DMS79 (cell line): ENCODE measurements around the gene CLEC3B.
"Not testable (repeated sequence)": the region's sequence is repeated elsewhere in the genome, so short reads cannot be mapped to it uniquely, and the experiment has no call there.

Experiments used
- DNase-seq: peaks from one replicate; lab custom pipeline; 2025; lab: John Stamatoyannopoulos, UW

The CLEC3B gene

DNA sequence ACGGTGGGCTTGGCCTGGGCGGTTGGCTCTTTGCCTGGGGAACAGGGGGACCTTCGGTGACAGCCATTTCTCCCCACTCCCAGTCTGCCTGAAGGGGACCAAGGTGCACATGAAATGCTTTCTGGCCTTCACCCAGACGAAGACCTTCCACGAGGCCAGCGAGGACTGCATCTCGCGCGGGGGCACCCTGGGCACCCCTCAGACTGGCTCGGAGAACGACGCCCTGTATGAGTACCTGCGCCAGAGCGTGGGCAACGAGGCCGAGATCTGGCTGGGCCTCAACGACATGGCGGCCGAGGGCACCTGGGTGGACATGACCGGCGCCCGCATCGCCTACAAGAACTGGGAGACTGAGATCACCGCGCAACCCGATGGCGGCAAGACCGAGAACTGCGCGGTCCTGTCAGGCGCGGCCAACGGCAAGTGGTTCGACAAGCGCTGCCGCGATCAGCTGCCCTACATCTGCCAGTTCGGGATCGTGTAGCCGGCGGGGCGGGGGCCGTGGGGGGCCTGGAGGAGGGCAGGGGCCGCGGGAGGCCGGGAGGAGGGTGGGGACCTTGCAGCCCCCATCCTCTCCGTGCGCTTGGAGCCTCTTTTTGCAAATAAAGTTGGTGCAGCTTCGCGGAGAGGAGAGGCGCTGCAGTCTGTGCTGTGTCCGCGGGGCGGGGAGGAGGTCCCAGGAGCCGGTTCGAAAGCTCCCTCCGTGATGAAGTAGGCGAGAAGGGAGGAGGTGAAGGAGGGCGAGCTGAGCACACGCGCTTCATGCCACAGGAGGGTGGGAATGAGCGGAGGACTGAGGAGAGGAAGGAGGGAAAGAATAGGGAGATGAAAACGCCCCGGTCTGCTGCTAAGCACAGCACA is 9.6 kb downstream of the CLEC3B start:
- DNase-seq, result no peak

GRCh38 chr3:45037720-45038455 is 11.8 kb downstream of the CLEC3B start:
- peak; percentile 56 for DNase-seq

DNA sequence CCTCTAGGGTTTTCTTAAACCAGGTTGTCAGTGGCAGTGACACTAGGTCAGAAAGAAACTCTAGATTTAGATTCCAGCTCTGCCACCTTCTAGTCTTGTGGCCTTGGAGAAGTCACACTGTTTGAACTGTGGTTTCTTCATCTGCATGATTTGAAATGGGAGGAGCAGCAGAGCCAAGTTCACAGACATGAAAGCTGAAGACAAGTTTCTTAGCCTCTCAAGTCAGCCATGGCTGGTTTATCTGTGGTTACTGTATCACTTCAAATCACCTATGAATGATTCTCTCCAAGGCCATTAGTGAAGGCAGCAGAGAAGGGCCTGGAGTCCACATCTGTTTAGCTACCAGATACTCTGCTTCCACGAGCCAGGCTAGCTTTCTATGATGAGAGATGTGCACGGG is 15.6 kb downstream of the CLEC3B start:
- no peak for DNase-seq

GRCh38 chr3:45042162-45042561 is 16.1 kb downstream of the CLEC3B start:
- no peak for DNase-seq

DNA sequence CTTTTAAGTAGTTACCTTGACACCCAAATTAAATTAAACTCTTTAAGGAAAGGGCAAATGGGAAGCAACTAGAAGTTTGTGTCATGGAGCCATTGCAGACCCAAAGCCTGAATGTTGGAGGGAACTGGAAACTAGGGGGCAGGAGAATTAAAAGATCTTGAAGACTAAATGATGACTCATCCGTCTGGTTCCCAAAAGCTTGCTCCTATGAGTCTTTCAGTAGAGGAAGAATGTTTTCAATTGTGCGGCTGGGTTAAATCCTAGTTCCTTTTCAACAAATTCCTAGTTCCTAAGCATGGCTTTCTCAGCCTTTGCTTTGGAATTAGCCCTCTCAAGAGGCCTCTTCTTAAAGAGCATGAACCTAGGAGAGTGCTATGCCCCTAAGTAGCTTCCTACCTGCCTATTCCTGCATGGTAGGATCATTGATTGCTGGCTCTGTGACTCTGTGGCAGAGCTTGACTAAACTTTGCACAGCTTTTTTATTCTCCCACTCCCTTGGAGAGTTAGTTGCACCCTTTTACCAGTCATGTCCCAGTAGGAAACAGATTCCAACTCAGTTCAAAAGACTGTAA is 17.7 kb downstream of the CLEC3B start:
- DNase-seq, result no peak

- no peak for DNase-seq
Measured at GRCh38 chr3:45048244-45048643, 22.1 kb downstream of the CLEC3B start.

DNA sequence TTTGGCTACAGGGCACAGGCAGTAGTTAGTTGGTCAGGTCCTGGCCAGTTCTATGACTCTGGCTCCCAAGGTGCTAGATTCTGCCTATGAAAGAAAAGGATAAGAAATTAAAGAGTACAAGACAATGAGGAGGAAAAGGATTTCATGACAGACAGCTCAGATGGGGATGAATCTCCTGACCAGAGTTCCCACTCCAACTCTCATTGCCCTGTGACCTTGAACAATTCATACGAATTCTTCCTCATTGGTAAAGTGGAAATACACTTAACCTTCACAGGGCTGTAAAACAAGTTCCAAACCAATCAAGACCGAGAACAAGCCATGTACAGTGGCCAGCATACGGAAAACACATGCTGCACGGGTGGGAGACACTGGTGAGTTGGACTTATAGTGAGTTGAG is 23.7 kb downstream of the CLEC3B start:
- no peak for DNase-seq

- no peak for DNase-seq
Measured at GRCh38 chr3:45051685-45052084, 25.6 kb downstream of the CLEC3B start.

GRCh38 chr3:45053805-45054195 is 27.7 kb downstream of the CLEC3B start:
- DNase-seq, result not testable (repeated sequence)

DNA sequence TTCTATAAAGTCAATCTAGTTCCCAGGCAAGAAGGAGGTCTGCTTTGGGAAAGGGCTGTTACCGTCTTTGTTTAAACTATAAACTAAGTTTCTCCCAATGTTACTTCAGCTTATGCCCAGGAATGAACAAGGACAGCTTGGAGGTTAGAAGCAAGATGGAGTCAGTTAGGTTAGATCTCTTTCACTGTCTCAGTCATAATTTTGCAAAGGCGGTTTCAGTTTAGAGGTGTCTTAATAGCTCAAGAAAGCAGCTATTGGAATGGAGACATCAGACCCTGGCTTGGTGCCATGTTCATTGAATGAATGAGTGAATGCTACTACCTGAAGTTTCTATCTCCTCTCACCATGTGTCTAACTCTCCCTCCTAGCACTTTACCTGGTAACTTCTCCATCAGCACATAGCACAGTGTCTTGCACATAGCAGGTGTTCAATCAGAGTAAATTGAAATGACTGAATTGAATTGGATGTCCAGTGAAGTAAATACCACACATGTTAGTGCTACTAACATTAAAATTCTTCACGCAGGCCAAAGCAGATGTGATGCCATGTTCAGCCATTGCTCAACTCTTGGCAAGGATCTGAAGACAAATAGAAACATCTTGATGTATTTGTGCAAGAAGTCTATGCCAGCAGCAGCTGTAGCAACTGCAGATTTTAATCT is 28.2 kb downstream of the CLEC3B start:
- DNase-seq, result no peak

DNA sequence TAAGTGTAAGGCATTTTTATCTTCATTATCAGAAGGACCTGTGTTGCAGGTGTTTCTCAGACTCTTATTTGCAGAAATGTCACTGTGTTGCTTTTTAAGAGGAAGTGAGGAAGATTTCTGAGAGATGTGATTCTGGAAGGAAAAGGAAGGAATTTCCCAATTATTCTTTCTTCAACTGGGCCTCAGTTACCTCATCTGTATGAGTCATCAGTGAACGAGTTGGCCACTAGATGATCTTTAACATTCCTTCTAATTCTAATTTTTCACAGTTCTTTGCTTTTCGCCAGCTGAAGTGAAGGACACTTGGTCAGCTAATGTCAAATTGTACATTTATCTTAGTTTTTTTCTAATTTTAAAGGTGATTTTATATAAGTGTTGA is 28.9 kb downstream of the CLEC3B start:
- DNase-seq, result no peak

- DNase-seq, result no peak
Measured at GRCh38 chr3:45055411-45056143, 29.5 kb downstream of the CLEC3B start.

GRCh38 chr3:45056608-45057301 is 30.7 kb downstream of the CLEC3B start:
- no peak for DNase-seq

GRCh38 chr3:45057557-45057956 is 31.5 kb downstream of the CLEC3B start:
- DNase-seq, result no peak

DNA sequence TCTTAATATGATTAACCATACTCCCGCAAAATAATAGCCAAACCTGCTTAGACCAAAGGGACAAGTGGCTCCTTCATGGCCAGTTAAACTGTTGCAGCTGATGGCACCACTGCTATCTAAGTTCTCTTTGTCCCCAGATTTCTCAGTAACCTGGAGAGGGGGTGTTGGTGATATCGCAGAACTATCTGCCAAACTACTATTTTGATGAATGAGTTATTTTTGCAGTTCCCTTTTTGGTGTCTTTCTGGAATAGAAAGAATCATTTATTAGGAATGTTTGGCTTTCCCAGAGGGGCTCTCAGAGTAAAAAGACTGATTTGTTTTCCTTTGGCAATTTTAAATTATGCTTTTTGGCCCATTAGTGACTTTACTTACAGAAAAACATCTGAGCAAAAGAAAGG is 33.0 kb downstream of the CLEC3B start:
- DNase-seq, result no peak

- DNase-seq, result no peak
Measured at GRCh38 chr3:45060165-45060892, 34.2 kb downstream of the CLEC3B start.

GRCh38 chr3:45062697-45063070 is 36.6 kb downstream of the CLEC3B start:
- no peak for DNase-seq

GRCh38 chr3:45064512-45065372 is 38.6 kb downstream of the CLEC3B start:
- no peak for DNase-seq

- DNase-seq, result no peak
Measured at GRCh38 chr3:45065373-45065720, 39.2 kb downstream of the CLEC3B start.
